Activated CD4-positive, CD25-positive, alpha-beta regulatory T cell treated with anti-CD3 and anti-CD28 coated beads, Interleukin-2, amount 50 U/mL, for 24 hours (primary cell): ENCODE data around the gene STRIP1.
A peak's percentile ranks its signal among the peaks of the same experiment; 100 is the strongest.

Experiments used
- ATAC-seq, 2 donors: fragments of 150-1000 bp; cut with Tn5 transposase; one replicate each; pipeline ENCODE4 v1.10.0; 2021; ENCODE audit warnings: mild to moderate bottlenecking in 1 of 2, moderate library complexity in 1 of 2

Gene STRIP1

GRCh38 chr1:110053552-110054428 is 19.4 kb downstream of the STRIP1 start:
- ATAC-seq, result peak; percentile 68 to 84

DNA sequence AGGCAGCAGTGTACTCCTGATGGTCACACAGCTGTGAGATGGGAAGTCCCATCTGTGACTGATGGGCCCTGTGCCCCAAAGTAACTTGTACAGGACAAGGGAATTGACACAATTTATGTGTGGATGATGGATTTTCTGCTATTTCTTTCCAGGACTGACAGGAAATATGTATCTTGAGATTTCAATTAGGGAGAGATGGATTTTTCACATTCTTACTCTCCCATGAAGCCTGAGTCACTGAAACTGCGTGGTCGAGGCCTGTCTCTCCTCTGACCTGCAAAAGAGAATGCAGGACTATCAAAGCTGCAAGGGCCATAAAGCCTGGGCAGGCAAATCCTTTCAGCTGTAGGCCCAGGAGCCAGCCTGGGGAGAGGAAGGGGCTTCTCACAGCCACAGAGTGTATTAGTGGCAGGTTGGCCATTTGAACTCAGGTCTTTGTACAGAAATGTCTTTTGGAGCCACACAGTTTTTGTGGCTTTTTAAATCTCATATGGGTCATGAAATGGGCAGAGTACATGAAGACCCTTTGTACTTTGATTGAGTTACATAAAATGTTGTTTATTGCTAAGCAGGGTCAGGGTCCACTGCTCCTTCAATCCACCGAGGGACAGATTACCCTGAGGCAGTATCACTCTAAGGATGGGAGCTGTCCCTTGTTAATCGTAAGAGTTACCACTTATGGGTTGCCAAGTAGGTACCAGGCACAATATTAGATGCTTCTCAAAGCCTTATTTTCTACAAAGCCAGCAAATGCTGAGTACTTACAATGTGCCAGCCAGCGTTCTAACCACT is 21.3 kb downstream of the STRIP1 start:
- no peak for ATAC-seq

- ATAC-seq, result no peak
Observed at GRCh38 chr1:110056285-110056683, 21.9 kb downstream of the STRIP1 start.

DNA sequence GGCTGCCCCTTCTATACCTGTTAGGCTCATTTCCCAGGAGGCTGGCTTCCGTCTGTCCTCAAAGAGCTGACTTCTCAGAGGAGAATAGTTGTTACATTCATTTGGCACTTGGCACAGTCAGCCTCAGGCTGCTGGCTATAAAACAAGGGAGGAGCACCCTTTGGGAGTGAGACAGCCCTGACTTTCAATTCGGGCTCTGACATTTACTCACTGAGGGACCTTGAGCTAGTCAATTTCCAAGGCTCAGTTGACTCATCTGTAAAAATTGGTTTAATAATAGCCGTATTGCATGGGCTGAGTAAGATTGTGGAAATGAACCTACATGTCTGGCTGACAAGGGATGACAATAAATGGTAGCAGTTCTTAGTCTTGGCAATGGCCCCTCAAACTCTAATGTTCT is 22.4 kb downstream of the STRIP1 start:
- no peak for ATAC-seq

- no peak for ATAC-seq
Observed at GRCh38 chr1:110057963-110058518, 23.6 kb downstream of the STRIP1 start.

DNA sequence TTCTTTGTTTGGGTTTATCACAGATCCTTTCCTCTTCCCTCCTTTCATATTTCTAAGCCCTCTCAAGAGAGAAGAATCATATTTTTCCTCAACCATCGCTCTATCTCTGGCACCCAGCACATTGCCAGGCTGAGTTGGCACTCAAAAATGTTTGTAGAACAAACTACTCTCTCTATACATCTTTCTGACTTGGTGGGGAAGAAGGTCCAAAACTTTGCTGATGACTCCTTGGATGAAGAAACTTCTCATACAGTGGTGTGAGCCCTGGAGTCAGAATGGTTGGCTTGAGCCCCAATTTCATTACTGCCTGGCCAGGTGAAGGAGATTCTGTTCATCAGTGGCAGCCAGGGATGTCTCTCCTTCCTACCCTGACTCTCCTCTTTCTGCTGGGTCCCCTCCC is 24.2 kb downstream of the STRIP1 start:
- no peak for ATAC-seq

DNA sequence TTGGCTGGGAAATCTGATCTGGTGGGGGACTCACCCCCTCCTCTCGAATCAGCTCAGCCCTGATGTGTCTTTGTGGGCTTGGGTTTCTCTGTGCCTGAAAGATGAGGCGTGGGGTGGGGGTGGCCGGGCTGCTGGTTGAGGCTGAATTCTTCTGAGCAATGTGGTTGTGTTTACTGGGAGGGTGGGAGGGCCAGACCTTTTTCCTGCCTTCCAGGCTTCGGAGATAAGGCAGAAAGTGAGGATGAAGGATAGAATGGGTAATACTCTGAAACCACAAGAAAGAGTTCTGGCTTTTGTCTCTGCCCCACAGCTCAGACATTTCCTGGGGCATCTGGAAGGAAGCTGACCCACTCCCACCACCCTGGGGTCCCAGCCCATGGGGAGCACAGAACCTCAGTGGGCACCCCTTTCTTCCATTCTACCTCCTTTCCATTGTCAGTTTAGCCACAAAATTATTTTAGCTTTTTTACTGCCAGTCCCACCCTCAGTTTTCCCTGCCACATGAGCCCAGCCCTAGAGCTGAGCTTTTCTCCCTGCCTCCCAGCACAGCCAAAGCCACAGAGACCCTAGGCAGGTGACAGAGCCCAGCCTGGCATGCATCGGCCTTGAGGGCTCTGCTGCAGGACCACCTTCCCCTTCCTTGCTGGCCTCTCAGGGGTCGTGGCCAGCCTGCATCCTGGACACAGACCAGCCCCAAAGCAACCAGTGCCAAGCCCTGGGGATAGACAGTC is 24.9 kb downstream of the STRIP1 start:
- no peak for ATAC-seq

- peak; percentile 77 to 79 for ATAC-seq
Observed at GRCh38 chr1:110060034-110060661, 25.7 kb downstream of the STRIP1 start.

DNA sequence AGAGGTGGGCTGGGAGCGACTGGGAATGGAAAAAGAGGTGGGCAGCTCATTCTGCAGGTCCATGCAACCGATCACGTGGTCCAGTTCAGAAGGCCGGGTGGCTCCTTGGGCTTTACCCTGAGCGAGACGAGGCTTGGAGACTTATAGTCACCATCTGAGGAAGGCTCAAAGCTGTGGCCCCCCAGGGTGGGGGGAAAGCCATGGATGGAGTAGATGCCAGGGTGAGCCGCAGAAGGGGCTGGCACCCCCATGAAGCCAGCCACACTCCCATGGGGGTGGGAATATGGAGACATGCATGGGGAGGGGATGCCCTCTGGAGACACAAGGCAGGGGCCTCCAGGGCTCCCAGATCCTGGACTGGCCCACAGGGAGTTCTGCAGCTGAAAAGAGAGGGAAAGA is 26.2 kb downstream of the STRIP1 start:
- ATAC-seq, result no peak

- no peak for ATAC-seq
Observed at GRCh38 chr1:110061341-110061740, 26.9 kb downstream of the STRIP1 start.

DNA sequence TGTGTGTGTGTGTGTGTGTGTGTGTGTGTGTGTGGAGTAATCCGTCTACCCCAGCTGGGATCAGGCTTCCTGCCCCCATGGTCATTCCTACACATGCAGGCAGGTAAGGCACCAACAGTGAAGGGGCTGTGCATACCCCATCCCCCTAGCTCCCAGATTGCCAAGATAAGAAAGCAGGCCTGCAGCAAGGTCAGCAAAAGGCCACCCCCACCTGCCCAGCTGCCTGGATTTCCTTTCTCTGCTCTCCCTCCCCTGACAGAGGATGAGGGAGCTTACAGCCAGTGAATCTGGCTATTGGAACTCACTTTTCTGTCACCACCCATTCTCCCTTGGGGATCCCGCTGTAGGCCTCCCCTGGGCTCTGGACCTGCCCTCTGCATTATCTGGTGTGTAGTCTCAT is 28.2 kb downstream of the STRIP1 start:
- no peak for ATAC-seq

GRCh38 chr1:110063781-110064180 is 29.4 kb downstream of the STRIP1 start:
- ATAC-seq, result no peak

GRCh38 chr1:110064576-110065337 is 30.3 kb downstream of the STRIP1 start:
- no peak for ATAC-seq

- ATAC-seq, result no peak
Observed at GRCh38 chr1:110065841-110066240, 31.4 kb downstream of the STRIP1 start.

GRCh38 chr1:110067479-110067892 is 33.1 kb downstream of the STRIP1 start:
- ATAC-seq, result no peak

DNA sequence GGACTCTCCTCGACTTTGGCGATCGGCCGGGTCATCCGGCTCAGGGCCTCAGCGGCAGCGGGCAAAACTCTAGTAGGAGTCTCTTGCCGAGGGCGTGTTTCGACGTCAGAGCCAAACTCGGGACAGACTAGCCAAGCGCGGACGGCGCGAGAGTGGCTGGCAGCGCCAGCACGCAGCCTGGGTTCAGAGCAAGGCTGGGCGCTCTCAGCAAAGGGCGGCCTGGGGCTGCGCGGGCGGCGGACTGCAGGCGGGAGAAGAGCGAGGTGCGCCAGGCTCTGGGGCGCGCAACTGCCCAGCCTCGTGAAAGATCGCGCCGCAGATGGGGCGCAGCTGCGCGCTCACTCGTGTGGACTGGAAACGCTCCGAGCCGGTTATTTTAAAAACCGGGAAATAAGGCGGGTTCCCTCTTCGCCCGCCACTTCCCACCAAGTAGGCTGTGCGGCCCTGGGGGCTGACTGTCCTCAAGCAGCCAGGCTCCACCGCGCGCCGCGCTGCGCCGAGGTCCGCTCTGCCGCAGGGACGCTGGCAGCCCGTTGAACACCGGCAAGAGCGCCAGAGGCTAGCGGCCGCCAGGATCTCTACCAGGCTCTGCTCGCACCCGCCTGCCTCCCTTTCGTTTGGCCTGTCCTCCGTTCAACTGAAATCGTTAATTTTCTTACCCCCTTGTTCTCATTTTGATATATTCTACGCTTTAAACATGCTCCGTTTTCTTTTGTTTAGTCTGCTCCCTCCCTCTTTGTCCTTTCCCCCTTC is 33.6 kb downstream of the STRIP1 start:
- ATAC-seq, result no peak

DNA sequence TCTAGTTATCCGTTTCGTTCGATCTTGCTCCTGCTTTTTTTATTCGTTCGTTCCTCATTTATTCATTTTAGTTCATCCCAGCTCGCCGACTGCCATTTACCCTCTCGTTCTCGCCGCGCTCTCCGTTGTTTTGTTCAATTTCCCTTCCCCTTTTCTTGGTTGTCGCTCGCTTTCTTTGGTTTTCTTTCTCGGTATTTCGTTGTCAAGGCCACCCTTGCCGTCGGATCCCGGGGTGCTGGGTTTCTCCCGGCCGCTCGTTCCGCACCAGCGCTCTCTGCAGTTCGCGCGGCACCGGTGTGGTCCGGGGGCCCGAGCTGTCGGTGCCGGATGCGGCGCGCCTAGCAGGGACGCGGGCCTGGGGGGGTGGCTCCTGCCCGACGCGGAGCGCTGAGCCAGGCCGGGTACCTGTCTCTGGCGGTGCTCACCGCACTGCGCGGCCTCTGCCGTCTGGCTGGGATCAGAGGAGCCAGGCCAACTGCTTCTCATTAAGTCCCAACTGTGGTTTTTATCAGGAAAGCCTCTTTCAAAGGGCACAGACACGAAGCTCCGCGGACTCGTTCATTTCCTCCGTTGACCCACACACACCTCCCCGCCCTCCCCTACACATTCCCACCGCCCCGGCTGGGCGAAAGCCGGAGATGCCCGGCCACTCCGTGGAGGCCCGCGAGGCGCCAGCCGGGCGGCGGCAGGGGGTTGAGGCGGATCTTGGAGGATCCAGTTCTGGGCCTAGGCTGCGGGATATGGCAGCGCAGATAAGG is 34.4 kb downstream of the STRIP1 start:
- ATAC-seq, result peak; percentile 34 to 58

- peak in 1 of 2 donors; percentile 36 for ATAC-seq
Observed at GRCh38 chr1:110069404-110070281, 35.2 kb downstream of the STRIP1 start.

GRCh38 chr1:110070282-110070669 is 35.9 kb downstream of the STRIP1 start:
- no peak for ATAC-seq
